A673 (cell line): Measurements from ENCODE around the gene FAM131C. TPM values are rescaled to one million over a fixed set of nuclear protein-coding genes. Genes with fewer than 3 reads are reported as not detected.

Experiments used
- BruUV-seq: library from RNA; stranded (reverse); fragments of 400-500 nt; replicated peaks from 2 replicates; lab custom pipeline; 2021; lab: Mats Ljungman, UMichigan
- CTCF ChIA-PET: fragments of 300-600 bp; sonication (Branson Sonifier 250); formaldehyde crosslinking; loops from one replicate; lab custom pipeline; 2022; ENCODE audit warnings: antibody characterized with exemption; lab: Charles Lee
- POLR2A ChIA-PET: fragments of 300-600 bp; sonication (Branson Sonifier 250); formaldehyde crosslinking; loops from one replicate; lab custom pipeline; 2022; ENCODE audit warnings: antibody characterized with exemption; ENCODE audit not compliant: low non-redundant PET; lab: Charles Lee
- DNase-seq: peaks from one replicate; pipeline ENCODE4 v3.0.0-alpha.2; 2015; ENCODE audit warnings: low spot score
- H3K27ac ChIP-seq: fragments of 200-600 bp; sonication (generic); 2 replicates; pipeline ENCODE4 v1.5.1; 2016; ENCODE audit warnings: mixed run types, low read depth, mild to moderate bottlenecking, mixed read lengths, antibody characterized with exemption, low read length; ENCODE audit not compliant: poor library complexity, severe bottlenecking
- H3K27me3 ChIP-seq: fragments of 200-600 bp; sonication (generic); replicated peaks from 2 replicates; pipeline ENCODE4 v1.6.1; 2017; ENCODE audit warnings: mixed run types, low read depth, mild to moderate bottlenecking, mixed read lengths, antibody characterized with exemption, low read length; ENCODE audit not compliant: insufficient read depth, poor library complexity
- H3K36me3 ChIP-seq: fragments of 200-600 bp; sonication (generic); 2 replicates; pipeline ENCODE4 v1.6.1; 2016; ENCODE audit warnings: mixed run types, mild to moderate bottlenecking, mixed read lengths, antibody characterized with exemption, low read length; ENCODE audit not compliant: insufficient read depth, poor library complexity, severe bottlenecking
- H3K4me1 ChIP-seq: fragments of 200-600 bp; sonication (generic); 2 replicates; pipeline ENCODE4 v1.6.1; 2017; ENCODE audit warnings: mixed run types, mild to moderate bottlenecking, mixed read lengths, antibody characterized with exemption, low read length; ENCODE audit not compliant: insufficient read depth, poor library complexity, severe bottlenecking
- H3K4me3 ChIP-seq: fragments of 200-600 bp; sonication (generic); 2 replicates; pipeline ENCODE4 v1.5.1; 2016; ENCODE audit warnings: low read depth, mixed run types, mild to moderate bottlenecking, mixed read lengths, low read length; ENCODE audit not compliant: poor library complexity, severe bottlenecking
- H3K9me3 ChIP-seq: fragments of 200-600 bp; sonication (generic); 2 replicates; pipeline ENCODE4 v1.6.1; 2016; ENCODE audit warnings: mixed run types, low read depth, mild to moderate bottlenecking, mixed read lengths, antibody characterized with exemption, low read length; ENCODE audit not compliant: poor library complexity, severe bottlenecking
- EZH2 ChIP-seq: fragments of 200-600 bp; sonication (generic); IDR thresholded peaks from 2 replicates; pipeline ENCODE4 v1.6.1; 2017; ENCODE audit warnings: borderline replicate concordance, low read depth, mild to moderate bottlenecking, mixed read lengths, antibody characterized with exemption, low read length; ENCODE audit not compliant: poor library complexity, severe bottlenecking
- intact Hi-C: fragments of 100-400 bp; cut with micrococcal nuclease; formaldehyde crosslinking; loops from one replicate; pipeline ENCODE4 v1.10.0; 2022; ENCODE audit not compliant: unreplicated experiment
- total RNA-seq: library from RNA; stranded (reverse); gene quantifications from 2 replicates; pipeline ENCODE4 v1.2.3, GENCODE V29; 2021
- TF ChIP-seq, protein P1 (sequence below): fragments of 300-800, 200-600 bp; sonication (generic); conservative IDR thresholded peaks from 2 replicates; pipeline ENCODE4 v1.5.1; 2017; ENCODE audit warnings: low read depth, mild to moderate bottlenecking, antibody characterized with exemption, low read length, moderate library complexity, mixed read lengths

FAM131C gene
- total RNA-seq, 1 experiment from 2014 or later: 0.71 TPM

DNA sequence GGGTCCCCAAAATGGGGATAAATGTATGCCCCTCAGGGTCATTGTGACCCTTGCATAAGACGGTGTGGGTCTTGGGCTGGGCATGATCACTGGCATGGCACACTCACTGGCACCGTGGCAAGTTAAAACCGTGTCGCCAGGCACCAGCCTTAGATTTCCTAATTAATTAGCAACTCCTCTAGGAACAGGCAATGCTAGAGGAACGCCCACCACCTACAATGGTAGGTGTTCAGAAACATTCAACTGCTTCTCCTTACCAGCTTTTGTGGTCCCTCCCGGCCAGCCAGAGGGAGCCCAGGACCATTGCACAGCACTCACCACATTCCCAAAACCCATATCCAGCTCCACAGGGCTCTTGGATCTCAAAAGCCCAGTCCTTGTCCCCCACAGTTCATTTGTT lies 46.1 kb upstream of the FAM131C start:
- no TSS peak for BruUV-seq
- TF ChIP-seq EZH2: no peak
- TF ChIP-seq, protein P1, sequence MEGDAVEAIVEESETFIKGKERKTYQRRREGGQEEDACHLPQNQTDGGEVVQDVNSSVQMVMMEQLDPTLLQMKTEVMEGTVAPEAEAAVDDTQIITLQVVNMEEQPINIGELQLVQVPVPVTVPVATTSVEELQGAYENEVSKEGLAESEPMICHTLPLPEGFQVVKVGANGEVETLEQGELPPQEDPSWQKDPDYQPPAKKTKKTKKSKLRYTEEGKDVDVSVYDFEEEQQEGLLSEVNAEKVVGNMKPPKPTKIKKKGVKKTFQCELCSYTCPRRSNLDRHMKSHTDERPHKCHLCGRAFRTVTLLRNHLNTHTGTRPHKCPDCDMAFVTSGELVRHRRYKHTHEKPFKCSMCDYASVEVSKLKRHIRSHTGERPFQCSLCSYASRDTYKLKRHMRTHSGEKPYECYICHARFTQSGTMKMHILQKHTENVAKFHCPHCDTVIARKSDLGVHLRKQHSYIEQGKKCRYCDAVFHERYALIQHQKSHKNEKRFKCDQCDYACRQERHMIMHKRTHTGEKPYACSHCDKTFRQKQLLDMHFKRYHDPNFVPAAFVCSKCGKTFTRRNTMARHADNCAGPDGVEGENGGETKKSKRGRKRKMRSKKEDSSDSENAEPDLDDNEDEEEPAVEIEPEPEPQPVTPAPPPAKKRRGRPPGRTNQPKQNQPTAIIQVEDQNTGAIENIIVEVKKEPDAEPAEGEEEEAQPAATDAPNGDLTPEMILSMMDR: no peak
- H3K4me3 ChIP-seq: no peak overlapping the region
- H3K4me1 ChIP-seq: peaks cover 44% of the 10 kb centered on the region
- intact Hi-C loops: no loop called here
- no peak overlapping the region for H3K27ac ChIP-seq
- H3K27me3 ChIP-seq: no peaks in the 10 kb centered on the region
- H3K36me3 ChIP-seq: peaks cover 6% of the 10 kb centered on the region
- POLR2A ChIA-PET: no interaction called here
- CTCF ChIA-PET: no interaction called here
- no peak for DNase-seq
- no peaks in the 10 kb centered on the region for H3K9me3 ChIP-seq

DNA sequence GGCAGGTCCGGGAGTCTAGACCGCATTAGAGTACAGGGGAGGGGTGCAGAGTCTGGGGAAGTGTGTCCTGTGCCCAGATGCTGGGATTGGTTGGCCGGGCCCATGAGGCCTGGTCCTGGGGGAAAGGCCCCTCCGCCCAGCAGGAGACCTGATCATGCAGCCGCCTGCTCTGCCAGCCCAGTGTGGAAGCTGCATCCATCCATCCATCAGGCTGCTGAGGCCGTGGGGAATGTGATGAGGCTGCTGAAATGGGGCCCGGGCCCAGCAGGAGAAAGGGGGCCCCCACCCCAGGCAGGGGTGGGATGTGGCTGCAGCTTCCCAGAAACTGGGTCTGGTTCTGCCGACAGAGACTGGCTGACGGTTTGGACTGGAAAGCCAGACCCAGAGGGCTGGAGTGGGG lies 45.3 kb upstream of the FAM131C start:
- DNase-seq: no peak
- H3K4me3 ChIP-seq: no peak overlapping the region
- H3K36me3 ChIP-seq: peaks cover 3% of the 10 kb centered on the region
- TF ChIP-seq, protein P1: no peak
- no peak for TF ChIP-seq EZH2
- no TSS peak for BruUV-seq
- H3K4me1 ChIP-seq: peaks cover 36% of the 10 kb centered on the region
- POLR2A ChIA-PET: no interaction called here
- H3K27me3 ChIP-seq: no peaks in the 10 kb centered on the region
- CTCF ChIA-PET: no interaction called here
- H3K9me3 ChIP-seq: no peaks in the 10 kb centered on the region
- H3K27ac ChIP-seq: no peak overlapping the region
- intact Hi-C loops: no loop called here

DNA sequence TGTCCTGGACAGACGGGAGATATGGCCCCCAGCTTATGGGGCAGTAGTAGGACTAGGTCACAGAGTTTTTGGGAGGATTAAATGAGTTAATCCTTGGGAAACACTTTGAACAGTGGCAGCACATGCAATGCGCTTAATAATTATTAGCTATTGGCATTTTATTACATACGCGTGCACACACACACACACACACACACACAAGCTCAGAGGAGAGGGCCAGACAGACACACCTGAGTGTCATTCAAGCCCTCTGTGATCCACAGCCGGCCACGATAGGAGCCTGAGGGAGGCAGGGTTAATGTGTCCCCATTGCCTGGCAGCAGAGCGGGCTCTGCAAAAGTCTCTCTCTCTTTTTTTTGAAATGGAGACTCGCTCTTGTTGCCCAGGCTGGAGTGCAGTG lies 44.5 kb upstream of the FAM131C start:
- intact Hi-C loops: no loop called here
- no peak for DNase-seq
- no peaks in the 10 kb centered on the region for H3K9me3 ChIP-seq
- no peaks in the 10 kb centered on the region for H3K36me3 ChIP-seq
- no peak overlapping the region for H3K4me3 ChIP-seq
- no peak overlapping the region for H3K27ac ChIP-seq
- ChIA-PET CTCF (interaction anchor here (0.7 kb wide), 1 partner anchor 16 kb away, joined by 4 read pairs; no protein-coding TSS in a partner anchor), POLR2A (no interaction called here)
- peaks cover 33% of the 10 kb centered on the region for H3K4me1 ChIP-seq
- no TSS peak for BruUV-seq
- H3K27me3 ChIP-seq: no peaks in the 10 kb centered on the region
- TF ChIP-seq, protein P1: no peak
- TF ChIP-seq EZH2: no peak
